ENCODE data around the gene ROM1.

The ROM1 gene

DNA sequence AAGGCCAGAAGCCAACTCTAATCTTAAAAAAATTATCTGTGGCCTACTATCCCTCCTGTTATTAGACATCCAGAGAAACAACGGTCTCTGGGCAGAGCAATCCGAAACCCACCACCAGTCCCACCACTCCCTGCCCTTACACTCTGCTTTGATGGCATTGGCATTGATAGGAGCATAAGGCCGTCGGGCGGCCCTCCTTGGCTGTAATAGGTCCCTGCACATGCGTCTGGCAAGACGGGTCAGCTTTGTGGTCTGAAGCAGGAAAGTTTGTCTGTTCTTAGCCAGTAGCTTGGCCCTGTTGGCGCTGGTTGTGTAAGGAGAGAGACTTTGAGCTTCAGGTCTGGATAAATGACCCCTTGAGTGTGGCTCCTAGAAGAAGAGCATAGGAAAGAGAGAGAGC lies 17.9 kb upstream of the ROM1 start:
- H3K4me2 ChIP-seq (ENCODE audit: low read length) = no peak overlapping the region
- H3K9ac ChIP-seq (ENCODE audit: low read length) = no peak overlapping the region
- H3K36me3 ChIP-seq (ENCODE audit: control insufficient read depth in 1 of 2, insufficient read depth in 2 of 2, low read length in 2 of 2) = peaks cover 50 to 63% of the 10 kb centered on the region in 2 experiments
- no peak for DNase-seq
- no peak overlapping the region for H3K27ac ChIP-seq (ENCODE audit: low read depth, low read length)
- peaks cover 6 to 14% of the 10 kb centered on the region in 2 experiments for H3K4me1 ChIP-seq (ENCODE audit: control insufficient read depth in 1 of 2, insufficient read depth in 2 of 2, low read length in 2 of 2)
- WGBS (ENCODE audit: extremely low coverage, insufficient coverage, insufficient read length) = no CpG with 5 or more reads among the region's 8 CpGs
- H4K91ac ChIP-seq (ENCODE audit: low read depth, low read length) = no peak overlapping the region
- H3K18ac ChIP-seq (ENCODE audit: low read length) = no peak overlapping the region
- no peak overlapping the region for H4K12ac ChIP-seq (ENCODE audit: low read depth, low read length)
- H3K4me3 ChIP-seq (ENCODE audit: low read depth, low read length) = no peak overlapping the region
- no peak overlapping the region for H3K23ac ChIP-seq (ENCODE audit: low read length)
- no peak overlapping the region for H3K4ac ChIP-seq (ENCODE audit: low read depth, low read length)
- no peaks in the 10 kb centered on the region for H3K79me2 ChIP-seq (ENCODE audit: control insufficient read depth, insufficient read depth, low read length, poor library complexity)
- no peak overlapping the region for H2BK12ac ChIP-seq (ENCODE audit: low read length)
- no peak overlapping the region for H2BK120ac ChIP-seq (ENCODE audit: insufficient read depth, low read length, poor library complexity)
- no peaks in the 10 kb centered on the region for H3K27me3 ChIP-seq (ENCODE audit: insufficient read depth, low read length)
- H2AK5ac ChIP-seq (ENCODE audit: low read length) = no peak overlapping the region
- peaks cover 2% of the 10 kb centered on the region for H3K79me1 ChIP-seq (ENCODE audit: low read length)
- H3K9me3 ChIP-seq (ENCODE audit: insufficient read depth, low read depth, low read length) = peaks cover 3% of the 10 kb centered on the region
- no peak overlapping the region for H2AFZ ChIP-seq (ENCODE audit: insufficient read depth, low read length, poor library complexity)
- no peak overlapping the region for H4K8ac ChIP-seq (ENCODE audit: low read depth, low read length)
- no peak overlapping the region for H2BK5ac ChIP-seq (ENCODE audit: low read depth, low read length, poor library complexity)
- H3K14ac ChIP-seq (ENCODE audit: low read length) = no peak overlapping the region

DNA sequence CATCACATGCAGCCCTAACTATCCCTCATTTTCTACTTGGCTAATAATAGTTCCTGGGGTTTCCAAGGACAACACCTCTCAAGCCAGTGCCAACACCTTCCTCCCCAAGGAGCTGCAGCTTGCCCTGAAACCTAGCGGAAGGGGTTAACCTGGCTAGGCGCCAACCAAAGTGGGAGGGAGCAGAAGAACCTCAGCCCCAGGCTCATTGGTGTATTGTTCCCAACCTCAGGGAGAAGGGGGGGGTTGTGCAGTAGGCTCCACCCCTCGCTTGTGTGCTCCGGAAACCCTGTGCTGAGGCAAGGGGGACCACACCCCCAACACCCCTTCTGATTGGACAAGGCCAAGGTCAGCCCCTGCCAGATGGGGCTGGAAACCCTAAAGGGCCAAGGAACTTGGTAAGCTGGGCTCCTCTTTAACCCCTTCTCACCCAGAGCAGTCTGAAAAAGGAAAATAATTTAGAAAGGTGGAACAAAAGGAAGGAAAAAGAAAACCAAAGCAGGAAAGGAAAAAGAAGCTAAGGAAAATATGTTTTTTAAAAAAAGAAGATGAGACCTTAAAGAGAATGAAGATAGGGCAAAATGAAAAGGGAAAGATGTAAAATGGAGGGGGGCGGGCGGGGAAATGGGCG lies 13.9 kb upstream of the ROM1 start:
- 100% methylated on average over 3 of the region's 7 CpGs for WGBS (ENCODE audit: extremely low coverage, insufficient coverage, insufficient read length)
- H3K18ac ChIP-seq (ENCODE audit: low read length) = no peak overlapping the region
- peaks cover 11% of the 10 kb centered on the region for H3K79me2 ChIP-seq (ENCODE audit: control insufficient read depth, insufficient read depth, low read length, poor library complexity)

DNA sequence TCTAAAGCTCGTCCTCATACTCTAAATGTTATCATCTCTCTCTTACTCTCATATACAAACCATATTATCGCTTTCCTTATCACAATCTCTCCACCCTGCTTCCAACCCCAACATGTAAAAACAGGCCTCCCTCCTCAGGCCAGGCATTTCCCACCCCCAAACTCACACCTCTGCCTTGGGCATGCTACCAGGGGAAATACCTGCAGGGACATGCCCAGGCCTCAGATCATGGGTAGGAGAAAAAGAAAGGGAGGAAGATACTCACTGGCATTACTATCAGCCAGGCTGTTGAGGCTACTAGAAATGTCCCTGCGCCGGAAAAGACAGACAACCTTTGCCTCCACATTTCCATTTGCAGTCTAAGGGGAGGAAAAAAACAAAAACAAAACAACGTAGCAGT lies 13.2 kb upstream of the ROM1 start:
- no peak overlapping the region for H2BK5ac ChIP-seq (ENCODE audit: low read depth, low read length, poor library complexity)
- no peak overlapping the region for H4K12ac ChIP-seq (ENCODE audit: low read depth, low read length)
- H2AK5ac ChIP-seq (ENCODE audit: low read length) = no peak overlapping the region
- no peak overlapping the region for H3K27ac ChIP-seq (ENCODE audit: low read depth, low read length)
- no peak overlapping the region for H2AFZ ChIP-seq (ENCODE audit: insufficient read depth, low read length, poor library complexity)
- peak overlapping the region; percentile 2 for H3K9ac ChIP-seq (ENCODE audit: low read length)
- no peak overlapping the region for H3K4me3 ChIP-seq (ENCODE audit: low read depth, low read length)
- H2BK12ac ChIP-seq (ENCODE audit: low read length) = no peak overlapping the region
- H3K4me2 ChIP-seq (ENCODE audit: low read length) = peak overlapping the region; percentile 63
- H3K4me1 ChIP-seq (ENCODE audit: control insufficient read depth in 1 of 2, insufficient read depth in 2 of 2, low read length in 2 of 2) = peaks cover 10 to 13% of the 10 kb centered on the region in 2 experiments
- peaks cover 21% of the 10 kb centered on the region for H3K79me1 ChIP-seq (ENCODE audit: low read length)
- no peaks in the 10 kb centered on the region for H3K9me3 ChIP-seq (ENCODE audit: insufficient read depth, low read depth, low read length)
- 100% methylated on average over 2 of the region's 5 CpGs for WGBS (ENCODE audit: extremely low coverage, insufficient coverage, insufficient read length)
- H3K14ac ChIP-seq (ENCODE audit: low read length) = peak overlapping the region; percentile 12
- no peaks in the 10 kb centered on the region for H3K27me3 ChIP-seq (ENCODE audit: insufficient read depth, low read length)
- H2BK120ac ChIP-seq (ENCODE audit: insufficient read depth, low read length, poor library complexity) = no peak overlapping the region
- no peak overlapping the region for H4K8ac ChIP-seq (ENCODE audit: low read depth, low read length)
- no peak overlapping the region for H3K23ac ChIP-seq (ENCODE audit: low read length)
- H3K18ac ChIP-seq (ENCODE audit: low read length) = peak overlapping the region; percentile 4
- no peak overlapping the region for H4K91ac ChIP-seq (ENCODE audit: low read depth, low read length)
- peaks cover 11% of the 10 kb centered on the region for H3K79me2 ChIP-seq (ENCODE audit: control insufficient read depth, insufficient read depth, low read length, poor library complexity)
- no peak for DNase-seq
- peaks cover 41 to 44% of the 10 kb centered on the region in 2 experiments for H3K36me3 ChIP-seq (ENCODE audit: control insufficient read depth in 1 of 2, insufficient read depth in 2 of 2, low read length in 2 of 2)
- peak overlapping the region; percentile 46 for H3K4ac ChIP-seq (ENCODE audit: low read depth, low read length)

More for the DNA sequence above, 13.9 kb upstream of the ROM1 start:
- Histone ChIP-seq H3K27me3 (ENCODE audit: insufficient read depth, low read length) (no peaks in the 10 kb centered on the region), H3K36me3 (ENCODE audit: control insufficient read depth in 1 of 2, insufficient read depth in 2 of 2, low read length in 2 of 2) (peaks cover 46 to 51% of the 10 kb centered on the region in 2 experiments), H3K4me1 (ENCODE audit: control insufficient read depth in 1 of 2, insufficient read depth in 2 of 2, low read length in 2 of 2) (peaks cover 10 to 13% of the 10 kb centered on the region in 2 experiments), H4K91ac (ENCODE audit: low read depth, low read length) (no peak overlapping the region), H4K12ac (ENCODE audit: low read depth, low read length) (no peak overlapping the region), H4K8ac (ENCODE audit: low read depth, low read length) (no peak overlapping the region), H3K4me3 (ENCODE audit: low read depth, low read length) (no peak overlapping the region), H2BK120ac (ENCODE audit: insufficient read depth, low read length, poor library complexity) (no peak overlapping the region), H3K4ac (ENCODE audit: low read depth, low read length) (no peak overlapping the region), H3K9ac (ENCODE audit: low read length) (no peak overlapping the region), H3K23ac (ENCODE audit: low read length) (no peak overlapping the region), H3K4me2 (ENCODE audit: low read length) (no peak overlapping the region), H2BK12ac (ENCODE audit: low read length) (no peak overlapping the region), H3K79me1 (ENCODE audit: low read length) (peaks cover 21% of the 10 kb centered on the region), H3K14ac (ENCODE audit: low read length) (no peak overlapping the region), H2AK5ac (ENCODE audit: low read length) (no peak overlapping the region), H2BK5ac (ENCODE audit: low read depth, low read length, poor library complexity) (no peak overlapping the region), H3K9me3 (ENCODE audit: insufficient read depth, low read depth, low read length) (peaks cover under 1% of the 10 kb centered on the region), H2AFZ (ENCODE audit: insufficient read depth, low read length, poor library complexity) (no peak overlapping the region), H3K27ac (ENCODE audit: low read depth, low read length) (no peak overlapping the region)
- peak; percentile 63 to 68 for DNase-seq

DNA sequence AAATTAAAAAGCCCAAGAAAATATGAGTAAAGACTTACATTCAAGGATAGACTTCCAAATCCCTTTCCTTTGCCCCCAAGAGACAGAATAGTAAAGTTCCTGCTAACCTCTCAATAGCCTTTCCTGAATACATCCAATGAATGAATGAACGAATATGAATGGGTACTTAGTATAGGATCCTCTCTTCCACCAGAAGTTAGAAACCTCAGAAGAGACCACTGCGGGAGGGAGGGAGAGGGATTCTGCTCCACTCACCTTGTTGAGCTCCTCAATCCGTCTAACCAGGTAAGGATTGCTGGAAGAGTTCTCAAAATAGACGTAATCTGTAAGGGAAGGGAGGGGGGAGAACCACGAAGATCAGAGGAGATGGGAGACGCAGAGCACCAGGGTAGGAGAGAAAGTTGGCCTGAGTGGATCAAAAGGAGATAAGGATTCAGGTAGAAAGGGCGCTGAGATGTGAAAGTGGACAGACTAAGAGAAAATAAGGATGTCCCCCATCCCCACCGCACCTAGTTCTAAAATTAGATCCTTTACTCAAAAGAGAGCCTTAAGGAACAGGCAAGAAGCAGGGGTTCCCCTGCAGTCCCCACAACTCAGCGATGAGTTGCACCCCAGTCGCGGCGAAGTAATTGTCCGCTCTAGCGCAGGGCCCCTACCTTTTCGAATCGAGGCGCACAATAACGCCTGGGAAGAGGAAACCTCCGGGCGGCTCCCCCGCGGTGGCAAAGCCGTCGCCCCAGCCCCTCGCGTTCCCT lies 12.5 kb upstream of the ROM1 start:
- H2BK5ac ChIP-seq (ENCODE audit: low read depth, low read length, poor library complexity) = peak overlapping the region; percentile 86

More for the DNA sequence above, 12.5 kb upstream of the ROM1 start:
- Histone ChIP-seq H3K9ac (ENCODE audit: low read length) (peak overlapping the region; percentile 98), H3K9me3 (ENCODE audit: insufficient read depth, low read depth, low read length) (no peaks in the 10 kb centered on the region), H4K8ac (ENCODE audit: low read depth, low read length) (peak overlapping the region; percentile 93), H2BK12ac (ENCODE audit: low read length) (no peak overlapping the region), H3K27me3 (ENCODE audit: insufficient read depth, low read length) (no peaks in the 10 kb centered on the region), H3K23ac (ENCODE audit: low read length) (no peak overlapping the region), H3K4ac (ENCODE audit: low read depth, low read length) (peak overlapping the region; percentile 97), H3K18ac (ENCODE audit: low read length) (peak overlapping the region; percentile 96), H3K14ac (ENCODE audit: low read length) (peak overlapping the region; percentile 97), H3K4me1 (ENCODE audit: control insufficient read depth in 1 of 2, insufficient read depth in 2 of 2, low read length in 2 of 2) (peaks cover 10 to 13% of the 10 kb centered on the region in 2 experiments), H3K4me2 (ENCODE audit: low read length) (peak overlapping the region; percentile 63), H4K91ac (ENCODE audit: low read depth, low read length) (peak overlapping the region; percentile 98), H3K36me3 (ENCODE audit: control insufficient read depth in 1 of 2, insufficient read depth in 2 of 2, low read length in 2 of 2) (peaks cover 40 to 42% of the 10 kb centered on the region in 2 experiments), H3K27ac (ENCODE audit: low read depth, low read length) (peak overlapping the region; percentile 96), H2AFZ (ENCODE audit: insufficient read depth, low read length, poor library complexity) (peak overlapping the region; percentile 51), H3K79me1 (ENCODE audit: low read length) (peaks cover 21% of the 10 kb centered on the region), H3K4me3 (ENCODE audit: low read depth, low read length) (peak overlapping the region; percentile 97), H2BK120ac (ENCODE audit: insufficient read depth, low read length, poor library complexity) (peak overlapping the region; percentile 88), H2AK5ac (ENCODE audit: low read length) (peak overlapping the region; percentile 38), H4K12ac (ENCODE audit: low read depth, low read length) (peak overlapping the region; percentile 93), H3K79me2 (ENCODE audit: control insufficient read depth, insufficient read depth, low read length, poor library complexity) (peaks cover 11% of the 10 kb centered on the region)
- DNase-seq = peak in 1 of 2 donors; percentile 14
- no CpG with 5 or more reads among the region's 26 CpGs for WGBS (ENCODE audit: extremely low coverage, insufficient coverage, insufficient read length)
